Right renal cortex interstitium (tissue), 3 donors: ENCODE data around the gene NEURL1. TPM values are rescaled to one million over a fixed set of nuclear protein-coding genes. Genes with fewer than 3 reads are reported as not detected.

Experiments
- DNase-seq, 3 donors: peaks; one replicate each; pipeline ENCODE4 v3.0.0-alpha.2; 2013; ENCODE audit warnings: low read depth in 3 of 3, low spot score in 2 of 3
- polyA plus RNA-seq, 3 donors: library from polyadenylated mRNA; unstranded; fragments of 120-200 nt; gene quantifications; one replicate each; pipeline ENCODE4 v1.2.1, GENCODE V29; 2013; ENCODE audit not compliant: insufficient read length in 3 of 3

The NEURL1 gene, protein sequence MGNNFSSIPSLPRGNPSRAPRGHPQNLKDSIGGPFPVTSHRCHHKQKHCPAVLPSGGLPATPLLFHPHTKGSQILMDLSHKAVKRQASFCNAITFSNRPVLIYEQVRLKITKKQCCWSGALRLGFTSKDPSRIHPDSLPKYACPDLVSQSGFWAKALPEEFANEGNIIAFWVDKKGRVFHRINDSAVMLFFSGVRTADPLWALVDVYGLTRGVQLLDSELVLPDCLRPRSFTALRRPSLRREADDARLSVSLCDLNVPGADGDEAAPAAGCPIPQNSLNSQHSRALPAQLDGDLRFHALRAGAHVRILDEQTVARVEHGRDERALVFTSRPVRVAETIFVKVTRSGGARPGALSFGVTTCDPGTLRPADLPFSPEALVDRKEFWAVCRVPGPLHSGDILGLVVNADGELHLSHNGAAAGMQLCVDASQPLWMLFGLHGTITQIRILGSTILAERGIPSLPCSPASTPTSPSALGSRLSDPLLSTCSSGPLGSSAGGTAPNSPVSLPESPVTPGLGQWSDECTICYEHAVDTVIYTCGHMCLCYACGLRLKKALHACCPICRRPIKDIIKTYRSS
- polyA plus RNA-seq: 1 to 10 TPM; 1.1 to 1.6 (median 1.3) TPM

DNA sequence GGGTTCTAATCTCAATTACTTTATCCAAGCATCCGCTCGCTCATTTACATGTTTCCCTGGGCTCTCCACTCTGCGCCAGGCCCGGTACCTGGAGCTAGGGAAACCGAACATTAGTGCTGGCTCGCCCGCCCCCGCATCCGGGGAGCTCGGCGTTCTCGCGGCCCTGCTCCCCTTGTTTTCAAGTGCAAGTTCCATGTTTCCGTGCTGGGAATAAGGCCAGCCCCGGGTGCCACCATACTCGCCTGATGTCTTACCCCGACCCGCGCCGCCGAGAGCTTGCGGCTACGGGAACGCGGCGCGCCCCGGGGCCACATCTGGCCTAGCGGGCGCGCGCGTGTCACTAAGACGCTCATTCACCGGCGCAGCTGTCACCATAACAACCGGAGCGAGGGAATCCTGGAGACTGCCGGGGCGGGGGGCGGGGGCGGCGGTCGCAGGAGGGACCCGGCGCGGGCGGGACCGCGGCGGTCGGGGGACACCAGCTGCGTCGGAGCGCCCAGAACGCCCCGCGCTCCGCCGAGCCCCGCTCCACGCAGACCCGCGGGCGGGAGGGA is at the start of gene NEURL1:
TSS of gene NEURL1 (plus strand) at position 344 of the 554 bp plus-strand sequence. CDS start 683 bp downstream, outside the sequence.
- DNase-seq: no peak

DNA sequence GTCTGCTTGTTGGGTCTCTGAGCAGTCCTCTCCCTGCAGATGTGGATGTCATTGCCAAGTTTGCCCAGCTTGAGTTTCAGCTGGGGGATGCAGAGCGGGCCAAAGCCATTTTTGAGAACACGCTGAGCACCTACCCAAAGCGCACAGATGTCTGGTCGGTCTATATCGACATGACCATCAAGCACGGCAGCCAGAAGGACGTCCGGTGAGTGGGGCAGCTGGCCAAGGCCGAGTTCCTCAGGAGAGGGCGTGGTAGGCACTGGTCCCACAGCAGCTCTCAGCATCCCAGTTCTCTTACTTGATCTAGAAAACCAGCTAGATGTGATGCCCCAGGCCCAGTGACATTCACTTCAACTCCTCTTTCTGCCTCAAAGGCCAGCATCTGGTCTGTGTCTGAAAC is 49.0 kb upstream of the NEURL1 start:
- DNase-seq: no peak

DNA sequence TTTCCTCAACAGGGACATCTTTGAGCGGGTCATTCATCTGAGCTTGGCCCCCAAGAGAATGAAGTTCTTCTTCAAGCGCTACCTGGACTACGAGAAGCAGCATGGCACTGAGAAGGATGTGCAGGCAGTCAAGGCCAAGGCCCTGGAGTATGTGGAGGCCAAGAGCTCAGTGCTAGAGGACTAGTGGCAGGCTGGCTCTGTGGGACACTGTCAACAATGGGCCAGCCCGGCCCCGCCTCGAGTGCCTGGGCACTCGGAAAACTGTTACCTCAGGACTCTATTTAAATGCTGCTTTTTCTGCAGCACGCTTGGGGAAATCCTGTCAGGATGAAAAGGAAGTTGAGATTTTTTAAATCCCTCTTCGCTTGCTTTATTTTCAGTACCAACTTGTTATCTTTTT is 48.1 kb upstream of the NEURL1 start:
- no peak for DNase-seq

DNA sequence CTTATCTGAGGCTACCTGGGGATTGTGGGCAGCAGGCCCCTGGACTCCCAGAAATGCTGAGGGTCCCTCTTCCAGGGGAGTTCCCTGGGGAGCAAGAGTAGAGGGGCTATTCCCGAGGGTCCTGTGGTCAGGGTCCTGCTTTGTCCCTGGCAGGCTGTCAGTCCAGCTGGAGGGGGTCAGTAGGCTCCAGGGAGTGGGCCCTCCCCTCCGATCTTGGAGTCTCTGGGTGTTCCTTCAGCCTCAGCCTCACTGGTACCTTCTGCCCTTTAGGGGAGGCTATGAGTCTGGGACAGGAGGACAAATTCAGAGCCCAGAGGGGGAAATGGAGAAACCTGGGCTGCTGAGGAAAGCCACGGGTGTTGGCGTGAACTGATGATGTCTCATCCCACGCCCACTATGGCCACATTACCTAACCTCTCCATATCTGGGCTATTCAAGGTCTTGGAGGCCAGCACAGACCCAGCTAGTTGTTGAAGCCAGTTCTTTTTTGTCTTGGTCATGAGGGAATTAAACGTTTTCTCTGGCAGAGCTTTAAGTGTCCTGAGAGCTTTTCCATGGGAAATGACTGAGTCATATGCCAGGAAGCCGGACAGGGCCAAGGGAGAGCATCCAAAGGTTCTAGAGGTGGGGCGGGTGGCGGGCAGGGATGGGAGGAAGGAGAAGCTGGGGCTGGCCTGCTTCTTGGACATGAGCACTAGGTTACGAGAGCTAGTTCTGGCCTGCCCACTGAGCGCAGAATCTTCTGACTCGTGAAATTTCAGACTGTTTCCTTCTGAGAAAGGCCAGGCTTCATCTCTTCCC is 47.5 kb upstream of the NEURL1 start:
- no peak for DNase-seq

DNA sequence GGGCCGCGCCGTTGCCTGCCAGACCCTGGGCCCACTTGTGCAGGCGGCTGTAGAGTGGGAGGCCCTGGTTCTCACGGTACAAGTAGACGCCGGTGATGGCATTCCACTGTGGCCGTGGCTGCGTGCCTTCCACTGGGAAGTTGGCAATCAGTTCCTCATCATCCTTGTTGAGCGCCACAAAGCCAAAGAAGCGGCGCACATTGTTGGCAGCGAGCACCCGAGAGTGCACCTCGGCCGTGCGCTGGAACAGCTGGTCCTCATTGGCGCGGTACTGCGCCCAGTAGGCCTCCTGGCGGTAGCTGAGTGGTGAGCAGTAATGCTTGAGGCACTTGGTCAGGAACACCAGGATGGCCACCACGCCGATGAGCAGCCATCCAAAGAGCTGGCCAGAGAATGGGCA is 46.3 kb upstream of the NEURL1 start:
- DNase-seq: no peak

DNA sequence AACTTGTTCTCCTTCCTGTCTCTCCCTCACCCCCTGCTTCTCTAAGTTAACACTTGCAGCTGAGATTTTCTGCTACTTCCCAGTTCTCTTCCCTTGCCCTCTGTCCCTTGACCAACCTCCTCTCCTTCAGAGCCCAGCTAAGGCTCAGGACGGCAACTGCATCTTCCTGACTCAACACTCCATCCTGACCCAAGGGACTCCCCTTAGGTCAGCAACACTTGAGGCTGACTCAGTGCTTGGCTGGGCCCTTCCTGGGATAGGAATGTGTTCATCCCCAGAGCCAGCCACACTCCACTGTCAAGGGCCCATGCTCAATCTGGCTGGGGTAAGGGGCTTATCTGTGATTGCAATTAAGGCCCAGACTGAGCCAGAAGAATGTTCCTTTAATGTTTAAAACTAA is 44.8 kb upstream of the NEURL1 start:
- DNase-seq: no peak

DNA sequence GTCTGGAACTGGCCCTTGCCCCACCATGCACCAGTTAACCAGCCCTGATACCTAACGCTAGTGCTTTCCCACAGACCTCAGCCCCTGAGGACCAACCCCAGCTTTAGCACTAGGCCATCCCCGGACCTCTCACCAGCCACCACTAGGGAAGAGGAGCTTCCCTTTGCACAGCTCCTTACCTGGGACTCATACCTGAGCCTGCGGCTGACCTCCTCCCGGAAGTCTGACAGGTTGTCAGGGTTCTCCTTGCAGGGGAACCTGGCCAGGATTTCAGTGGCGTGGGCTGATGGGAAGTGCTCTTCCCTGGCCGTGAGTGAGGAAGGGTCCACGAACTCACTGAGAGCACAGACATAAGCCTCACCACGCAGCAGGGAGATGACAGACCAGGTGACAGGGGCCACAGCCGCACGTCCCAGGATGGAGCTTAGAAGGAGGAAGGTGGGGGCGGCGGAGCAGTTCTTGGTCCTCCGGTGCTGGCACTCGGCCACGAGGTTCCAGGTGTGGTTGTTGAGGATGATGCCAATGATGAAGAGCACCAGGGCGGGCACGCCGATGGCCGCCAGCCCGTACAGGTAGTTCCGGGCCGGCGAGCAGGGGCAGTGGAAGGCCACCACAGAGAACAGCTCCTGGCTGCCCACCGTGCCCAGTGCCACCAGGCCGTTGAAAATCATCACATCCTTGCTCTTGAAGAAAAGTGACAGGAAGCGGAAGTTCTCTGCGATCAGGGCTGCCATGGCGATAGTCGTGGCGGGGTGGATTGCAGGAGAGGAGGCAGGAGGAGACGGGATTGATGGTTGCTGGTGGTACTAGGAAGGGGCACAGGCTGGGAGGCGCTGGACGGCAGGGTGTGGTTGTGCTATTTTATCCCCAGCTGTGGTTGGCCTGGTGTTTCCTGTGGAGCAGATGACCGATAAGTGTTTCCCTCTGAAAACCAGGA is 44.0 kb upstream of the NEURL1 start:
- DNase-seq: no peak

DNA sequence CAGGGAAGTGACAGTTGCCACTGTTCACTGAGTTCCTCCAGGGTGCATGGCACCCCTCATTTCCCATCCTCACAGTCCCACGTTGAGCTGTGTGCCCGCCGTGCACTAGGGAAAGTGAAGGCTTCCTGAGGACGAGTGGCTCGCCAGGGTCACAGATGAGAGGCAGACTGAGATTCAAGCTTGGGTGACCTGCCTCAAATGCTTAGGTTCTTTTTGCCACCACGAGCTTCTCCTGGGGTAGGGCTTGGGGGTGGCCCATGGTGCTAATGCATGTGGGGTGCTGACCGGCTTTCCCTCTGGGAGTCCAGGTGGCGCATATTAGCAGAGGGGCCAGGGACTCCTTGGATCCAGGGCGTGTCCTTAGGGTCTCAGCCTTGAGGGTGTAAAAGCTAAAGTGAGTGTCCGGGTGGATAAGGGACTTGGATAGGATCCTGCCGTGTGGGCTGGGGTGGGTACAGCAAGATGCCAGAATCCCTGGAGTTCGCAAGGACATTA is 43.3 kb upstream of the NEURL1 start:
- DNase-seq: no peak

DNA sequence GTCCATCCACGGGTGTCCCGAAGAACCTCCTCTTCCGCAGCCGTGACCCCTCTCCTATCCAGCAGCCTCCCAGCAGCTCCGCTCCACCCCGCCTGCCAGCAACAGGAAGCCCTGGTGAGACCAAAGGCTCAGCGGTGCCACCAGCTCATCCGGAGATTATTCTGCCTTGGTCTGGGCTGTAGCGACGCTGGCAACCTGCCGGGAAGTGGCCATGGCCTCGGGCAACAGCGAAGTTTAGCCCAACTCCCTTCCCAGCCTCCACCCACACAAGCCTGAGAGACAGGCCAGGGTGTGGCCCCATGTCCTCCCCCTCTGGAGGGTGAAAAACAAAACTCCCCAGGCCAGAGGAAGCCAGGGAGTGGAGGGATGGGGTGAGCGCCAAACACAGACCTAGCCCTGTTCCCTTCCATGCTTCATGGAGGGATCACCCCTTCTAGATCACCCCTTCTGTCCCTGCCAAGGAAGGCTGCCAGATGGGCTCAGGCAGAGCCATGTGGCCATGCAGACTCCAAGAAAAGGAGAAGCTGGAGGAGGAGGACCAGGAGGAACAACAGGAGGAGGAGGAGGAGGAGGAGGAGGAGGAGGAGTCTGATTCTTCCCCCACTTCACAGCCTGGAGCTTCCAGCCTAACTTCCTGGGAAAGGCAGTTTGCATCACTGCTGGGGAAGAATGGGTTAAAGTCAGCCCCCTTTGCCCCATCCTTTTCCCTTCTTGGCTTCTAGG is 42.3 kb upstream of the NEURL1 start:
- DNase-seq: no peak

DNA sequence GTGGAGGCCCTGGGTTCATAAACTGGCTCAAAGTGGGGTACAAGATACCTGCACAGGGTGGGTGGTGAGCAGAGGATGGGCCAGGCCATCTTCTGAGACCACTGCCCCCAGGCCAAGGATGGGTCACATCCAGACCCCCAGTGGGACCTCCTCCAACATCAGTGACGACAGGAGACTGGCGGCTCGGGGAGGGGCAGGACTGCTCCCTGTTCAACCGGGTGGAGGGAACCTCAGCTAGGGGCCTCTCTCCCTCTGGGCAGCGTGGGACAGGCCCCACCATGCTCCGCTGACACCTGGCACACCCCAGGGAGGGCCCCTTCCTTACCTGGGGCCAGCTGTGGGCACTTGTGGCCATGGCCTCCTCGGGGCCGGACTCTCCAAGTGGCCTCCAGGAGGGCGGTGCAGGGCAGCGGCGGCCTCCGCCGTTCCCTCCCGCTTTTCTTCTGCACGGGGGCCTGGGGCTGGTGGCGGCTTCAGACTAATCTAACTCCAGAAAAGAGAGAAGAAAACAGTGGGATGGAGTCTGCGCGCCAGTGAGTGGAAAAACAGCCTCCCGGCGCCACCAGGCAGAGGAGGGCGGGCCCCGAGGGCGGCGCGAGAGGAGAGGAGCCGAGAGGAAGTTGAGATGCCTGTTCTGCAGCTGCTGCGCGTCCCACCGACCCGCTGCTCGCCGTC is 41.5 kb upstream of the NEURL1 start, which contains the start of gene CALHM2:
TSS of gene CALHM2 (minus strand) at position 540 of the 675 bp plus-strand sequence. CDS start 2,429 bp downstream, outside the sequence.
- peak; percentile 14 to 53 (median 36) for DNase-seq

DNA sequence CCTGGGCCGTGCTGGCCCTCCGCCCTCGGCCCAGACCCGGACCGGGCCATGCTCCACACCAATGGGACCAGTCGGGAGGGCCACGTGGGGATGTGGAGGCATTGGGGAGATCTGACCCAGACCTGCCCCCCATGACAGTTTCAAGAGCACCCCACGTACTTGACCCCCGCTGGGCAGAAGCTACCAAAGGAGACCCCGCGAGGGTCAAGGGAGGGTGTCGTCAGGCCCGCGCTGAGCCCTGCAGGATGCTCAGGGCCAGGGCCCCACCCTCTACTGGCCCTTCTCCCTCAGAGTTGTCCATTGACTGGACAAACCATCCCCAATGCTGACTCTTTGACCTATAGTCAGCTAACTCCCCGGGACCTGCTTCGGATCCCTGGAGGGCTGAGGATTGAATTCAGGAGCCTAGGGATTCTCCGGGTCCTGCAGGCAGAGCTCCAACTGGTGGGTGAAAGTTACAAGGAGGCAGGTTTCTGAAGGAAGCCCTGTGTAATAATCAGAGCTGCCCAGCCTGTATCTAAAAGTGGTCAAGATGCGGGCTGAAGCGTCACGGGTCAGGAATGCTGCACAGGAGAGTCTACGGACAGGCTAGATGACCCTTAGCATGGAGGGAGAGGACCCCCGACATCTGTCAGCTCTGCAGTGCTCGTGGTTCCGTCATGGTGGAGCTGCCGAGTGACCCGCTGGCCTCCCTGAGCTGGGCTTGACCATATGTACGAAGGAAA is 40.8 kb upstream of the NEURL1 start:
- DNase-seq: no peak

DNA sequence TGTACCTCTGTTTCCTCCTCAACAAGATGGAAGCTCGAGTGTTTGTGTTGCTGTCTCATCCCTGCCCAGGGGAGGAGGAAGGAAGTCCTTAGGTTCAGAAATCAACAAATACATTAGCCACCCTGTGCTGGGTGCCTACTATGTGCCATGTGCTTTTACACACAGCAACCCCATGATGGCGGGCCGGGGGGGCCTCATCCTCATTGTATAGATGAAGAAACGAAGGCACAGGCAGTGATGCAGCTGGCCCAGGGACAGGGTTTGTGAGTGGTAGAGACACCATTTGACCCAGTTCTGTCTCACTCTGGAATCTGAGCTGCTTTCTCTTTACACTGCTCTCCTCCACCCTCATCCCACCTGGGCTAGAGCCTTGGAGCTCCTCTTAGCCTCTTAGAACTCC is 39.5 kb upstream of the NEURL1 start:
- DNase-seq: no peak

DNA sequence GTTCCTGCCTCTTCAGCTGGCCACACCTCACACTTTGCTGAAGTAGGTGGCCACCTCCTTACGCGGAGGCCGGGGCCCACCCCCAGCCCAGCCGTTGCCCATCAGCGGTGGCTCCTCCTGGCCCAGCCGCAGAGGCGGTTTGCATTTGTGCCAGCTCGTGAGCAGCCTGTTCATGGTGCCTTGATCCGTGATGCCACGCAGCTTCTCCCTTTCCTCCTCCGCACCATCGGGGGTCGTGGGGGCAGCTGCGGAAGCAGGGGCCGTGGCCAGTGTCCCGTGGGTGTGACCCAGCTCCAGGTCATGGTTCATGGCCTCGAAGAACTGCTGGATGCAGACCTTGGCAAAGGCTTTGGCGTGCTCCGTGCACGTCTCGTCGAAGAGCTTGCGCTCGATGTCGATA is 38.3 kb upstream of the NEURL1 start:
- DNase-seq: no peak

DNA sequence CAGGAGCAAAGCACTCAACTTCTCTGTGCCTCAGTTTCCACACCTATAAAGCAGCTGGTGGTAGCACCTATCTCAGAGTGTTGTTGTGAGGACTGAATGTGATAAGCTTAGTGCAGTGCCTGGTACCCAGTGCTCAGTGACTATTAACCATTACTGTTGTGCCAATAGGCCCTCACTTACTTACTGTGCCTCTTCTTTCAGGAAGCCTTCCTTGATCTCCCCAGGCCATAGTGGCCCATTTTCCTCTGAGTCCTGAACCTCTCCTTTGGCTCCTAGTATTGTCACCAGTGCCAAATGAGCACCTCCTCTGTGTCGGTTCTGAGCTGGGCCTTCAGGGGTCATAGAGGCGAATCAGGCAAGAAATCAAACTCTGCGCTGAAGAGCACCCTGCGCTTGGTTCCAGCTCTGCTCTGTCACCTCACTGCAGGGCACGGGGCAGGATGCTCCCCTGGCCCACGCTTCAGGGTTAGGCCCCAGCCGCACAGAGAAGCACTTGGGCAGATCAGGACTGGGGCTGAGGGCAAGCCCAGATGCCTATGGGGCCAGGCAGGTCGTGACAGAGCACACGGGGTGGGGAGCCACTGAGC is 37.3 kb upstream of the NEURL1 start:
- DNase-seq: no peak

DNA sequence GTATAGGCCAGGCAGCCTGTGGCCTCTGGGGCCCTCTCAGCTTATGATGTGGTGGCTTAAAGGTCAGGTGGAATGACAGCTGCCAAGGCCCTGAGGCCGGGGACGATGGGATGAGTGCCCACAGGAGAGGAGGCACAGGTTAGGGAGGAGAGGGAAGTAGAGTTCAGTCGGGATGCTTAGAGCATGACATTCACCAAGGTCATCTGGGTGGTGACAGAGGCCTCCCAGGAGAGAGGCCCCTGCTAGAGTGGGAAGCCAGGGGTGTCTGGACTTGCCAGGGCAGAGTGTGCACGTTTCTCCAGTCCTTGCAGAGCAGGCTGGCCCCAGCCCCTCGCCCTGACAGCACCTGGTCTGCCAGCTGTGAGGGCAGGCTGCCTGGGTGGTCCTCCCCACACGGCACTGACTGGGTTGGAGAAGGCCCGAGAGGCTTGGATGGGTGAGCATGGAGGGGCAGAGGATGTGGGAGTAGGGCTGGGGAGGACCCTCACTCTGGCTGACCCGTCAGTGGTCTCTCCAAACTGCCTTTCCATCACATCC is 36.3 kb upstream of the NEURL1 start:
- DNase-seq: no peak

DNA sequence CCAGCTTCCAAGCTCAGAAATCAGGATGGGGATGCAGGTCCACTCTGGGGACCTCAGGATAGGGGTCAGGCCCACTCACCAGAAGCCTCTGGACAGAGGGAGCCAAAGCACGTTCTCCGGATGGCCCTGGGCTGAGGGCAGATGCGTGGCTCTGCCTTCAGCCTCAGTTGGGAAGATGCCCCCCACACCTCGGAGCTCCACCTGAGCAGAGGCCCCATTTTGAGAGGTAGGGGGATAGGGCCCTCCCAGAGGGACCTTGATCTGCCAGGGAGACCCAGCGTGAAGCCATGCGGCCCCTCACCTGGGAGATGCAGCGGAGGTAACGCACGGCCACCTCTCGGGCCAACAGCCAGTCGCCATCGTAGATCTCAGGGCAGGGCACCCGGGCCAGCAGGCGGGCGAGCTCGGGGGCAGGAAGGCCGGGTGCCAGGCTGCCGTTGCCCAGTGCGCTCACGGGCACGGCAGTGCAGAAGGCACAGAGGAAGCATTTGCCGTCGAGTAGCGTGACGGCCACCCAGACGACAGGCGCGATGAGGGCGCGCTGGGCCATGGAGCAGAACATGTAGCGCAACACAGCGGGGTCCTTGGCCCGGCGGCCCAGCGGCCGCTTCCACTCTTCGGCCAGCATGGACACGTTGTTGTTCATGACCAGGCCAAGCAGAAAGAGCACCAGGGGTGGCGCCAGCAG is 35.5 kb upstream of the NEURL1 start:
- DNase-seq: no peak

DNA sequence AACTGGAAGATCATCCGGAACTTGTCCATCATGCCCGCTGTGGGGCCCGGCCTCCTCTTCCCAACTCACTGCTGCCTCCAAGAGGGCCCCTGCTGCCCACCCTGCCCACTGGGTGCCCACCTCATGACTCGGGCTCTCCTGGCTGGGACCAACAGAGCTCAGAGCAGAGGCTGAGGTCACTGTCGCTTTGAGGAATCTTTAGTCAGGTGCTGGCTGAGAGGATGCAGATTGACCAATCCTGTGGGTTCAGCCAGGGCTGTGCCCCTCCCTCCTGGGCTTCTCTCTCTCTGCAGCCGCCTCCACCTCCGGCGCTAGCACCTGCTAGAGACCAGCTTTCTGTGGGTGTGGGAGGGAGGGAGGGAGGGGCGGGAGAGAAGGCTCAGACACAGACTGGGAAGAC is 34.8 kb upstream of the NEURL1 start, which contains the start of gene CALHM1:
TSS of gene CALHM1 (minus strand) at position 181 of the 400 bp plus-strand sequence. CDS start at position 32, 149 bp downstream.
- DNase-seq: no peak
